Activated B cell treated with CpG ODN at 0.5 μM for 24 hours (primary cell): ENCODE results near the gene ZDHHC23. TPM values are rescaled to one million over a fixed set of nuclear protein-coding genes. Genes with fewer than 3 reads are reported as not detected.

Experiments
- ATAC-seq: fragments of 200-7000 bp; cut with Tn5 transposase; one replicate; pipeline ENCODE4 v1.10.0; 2021; ENCODE audit warnings: low read depth, mild to moderate bottlenecking, moderate library complexity
- CTCF ChIA-PET: fragments of 350-600 bp; sonication (Branson Sonifier 250); formaldehyde crosslinking; loops from one replicate; lab custom pipeline; 2021; ENCODE audit warnings: antibody characterized with exemption; lab: Charles Lee
- POLR2A ChIA-PET: fragments of 350-600 bp; sonication (Branson Sonifier 250); formaldehyde crosslinking; loops from one replicate; lab custom pipeline; 2021; ENCODE audit warnings: antibody characterized with exemption; lab: Charles Lee
- DNase-seq: peaks from one replicate; pipeline ENCODE4 v3.0.0; 2022
- H3K27ac Mint-ChIP-seq: one replicate; pipeline ENCODE4 v1.8.0; 2020; ENCODE audit warnings: mixed read lengths
- H3K27me3 Mint-ChIP-seq: one replicate; pipeline ENCODE4 v1.8.0; 2021; ENCODE audit warnings: mixed read lengths
- H3K36me3 Mint-ChIP-seq: one replicate; pipeline ENCODE4 v1.8.0; 2021; ENCODE audit warnings: low read depth, mixed read lengths
- H3K4me1 Mint-ChIP-seq: one replicate; pipeline ENCODE4 v1.8.0; 2021; ENCODE audit warnings: mixed read lengths
- H3K4me3 Mint-ChIP-seq: one replicate; pipeline ENCODE4 v1.8.0; 2020; ENCODE audit warnings: mild to moderate bottlenecking, mixed read lengths
- H3K9me3 Mint-ChIP-seq: one replicate; pipeline ENCODE4 v1.8.0; 2020; ENCODE audit warnings: mixed read lengths
- intact Hi-C: fragments of 100-400 bp; cut with micrococcal nuclease; formaldehyde crosslinking; loops from one replicate; pipeline ENCODE4 v1.15.1; 2024
- total RNA-seq: library from RNA; stranded (reverse); gene quantifications from 2 replicates; pipeline ENCODE4 v1.2.3, GENCODE V29; 2022
- TF ChIP-seq, protein P1 (sequence below): fragments of 200-600 bp; IDR thresholded peaks from one replicate; pipeline ENCODE4 v1.8.0; 2022; ENCODE audit warnings: antibody characterized with exemption, mild to moderate bottlenecking

ZDHHC23 gene
- total RNA-seq, 1 donor from 2014 or later = 27.4 TPM

DNA sequence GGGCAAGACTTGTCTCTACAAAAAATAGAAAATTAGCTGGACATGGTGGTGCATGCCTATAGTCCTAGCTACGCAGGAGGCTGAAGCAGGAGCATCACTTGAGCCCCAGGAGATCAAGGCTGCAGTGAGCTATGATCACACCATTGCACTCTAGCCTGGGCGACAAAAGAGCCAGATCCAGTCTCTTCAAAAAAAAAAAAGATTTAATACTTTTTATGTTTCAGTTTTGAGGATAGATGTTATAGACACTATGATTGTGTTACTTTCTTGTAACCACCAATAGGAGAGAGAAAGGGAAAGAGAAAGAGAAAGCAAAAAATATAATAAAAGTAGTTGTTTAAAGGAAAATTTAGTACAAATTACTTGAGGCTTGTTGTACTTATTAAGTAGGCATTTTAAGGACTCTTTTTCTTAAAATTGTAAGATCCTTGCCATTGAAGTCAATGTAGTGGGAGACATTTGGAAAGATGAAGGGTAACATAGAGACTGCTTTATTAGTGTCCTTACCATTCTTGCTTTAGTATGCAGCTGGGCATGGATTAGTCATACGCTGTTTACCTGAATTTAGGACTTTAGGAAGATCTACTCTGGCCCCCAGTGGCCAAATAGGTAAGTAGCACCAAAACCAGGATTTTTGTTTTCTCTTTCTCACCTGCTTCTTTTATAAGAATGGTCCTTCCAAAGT is 35.1 kb upstream of the ZDHHC23 start:
- ChIA-PET CTCF (interaction anchor here (0.6 to 4.2 kb wide), 17 partner anchors 26 to 420 kb away, joined by 3 to 38 read pairs (median 4); partner anchors contain the start of genes ATP6V1A and GRAMD1C), POLR2A (interaction anchor here (0.6 to 1.5 kb wide), 5 partner anchors 166 to 235 kb away, joined by 3 to 7 read pairs (median 3); partner anchors contain the start of gene ATP6V1A)
- Mint-ChIP-seq H3K36me3 (no peaks in the 10 kb centered on the region), H3K27me3 (no peaks in the 10 kb centered on the region), H3K4me3 (peak overlapping the region; percentile 42), H3K9me3 (no peaks in the 10 kb centered on the region), H3K4me1 (peaks cover 6% of the 10 kb centered on the region), H3K27ac (no peak overlapping the region)
- no peak for DNase-seq
- ATAC-seq = peak; percentile 97
- intact Hi-C loops = loop anchor here (1.0 to 2.0 kb wide), 5 partner anchors 68 to 418 kb away; partner anchors contain the start of gene GRAMD1C
- TF ChIP-seq, protein P1, sequence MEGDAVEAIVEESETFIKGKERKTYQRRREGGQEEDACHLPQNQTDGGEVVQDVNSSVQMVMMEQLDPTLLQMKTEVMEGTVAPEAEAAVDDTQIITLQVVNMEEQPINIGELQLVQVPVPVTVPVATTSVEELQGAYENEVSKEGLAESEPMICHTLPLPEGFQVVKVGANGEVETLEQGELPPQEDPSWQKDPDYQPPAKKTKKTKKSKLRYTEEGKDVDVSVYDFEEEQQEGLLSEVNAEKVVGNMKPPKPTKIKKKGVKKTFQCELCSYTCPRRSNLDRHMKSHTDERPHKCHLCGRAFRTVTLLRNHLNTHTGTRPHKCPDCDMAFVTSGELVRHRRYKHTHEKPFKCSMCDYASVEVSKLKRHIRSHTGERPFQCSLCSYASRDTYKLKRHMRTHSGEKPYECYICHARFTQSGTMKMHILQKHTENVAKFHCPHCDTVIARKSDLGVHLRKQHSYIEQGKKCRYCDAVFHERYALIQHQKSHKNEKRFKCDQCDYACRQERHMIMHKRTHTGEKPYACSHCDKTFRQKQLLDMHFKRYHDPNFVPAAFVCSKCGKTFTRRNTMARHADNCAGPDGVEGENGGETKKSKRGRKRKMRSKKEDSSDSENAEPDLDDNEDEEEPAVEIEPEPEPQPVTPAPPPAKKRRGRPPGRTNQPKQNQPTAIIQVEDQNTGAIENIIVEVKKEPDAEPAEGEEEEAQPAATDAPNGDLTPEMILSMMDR = no peak

DNA sequence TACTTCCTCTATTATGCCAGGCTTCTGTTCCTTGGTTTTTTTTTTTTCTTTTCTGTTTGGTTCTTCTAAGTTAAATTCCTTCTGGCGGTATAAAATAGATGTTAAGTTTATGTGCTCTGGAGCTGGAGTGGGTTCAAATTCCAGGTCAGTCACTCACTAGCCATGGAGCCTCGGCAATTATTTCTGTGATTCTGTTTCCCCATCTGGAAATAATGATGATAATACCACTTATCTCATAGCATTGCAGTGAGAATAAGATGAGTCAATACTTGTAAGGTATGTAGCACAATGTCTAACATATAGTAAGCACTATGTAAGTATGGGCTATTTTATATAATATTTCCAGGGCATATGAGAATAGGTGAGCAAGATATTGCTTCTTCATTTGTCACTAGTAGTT is 33.2 kb upstream of the ZDHHC23 start:
- intact Hi-C loops = no loop called here
- H3K4me1 Mint-ChIP-seq = peaks cover 6% of the 10 kb centered on the region
- no peak for DNase-seq
- H3K27ac Mint-ChIP-seq = no peak overlapping the region
- no peak for ATAC-seq
- no peaks in the 10 kb centered on the region for H3K9me3 Mint-ChIP-seq
- no peaks in the 10 kb centered on the region for H3K36me3 Mint-ChIP-seq
- ChIA-PET CTCF (interaction anchor here (0.5 to 4.2 kb wide), 6 partner anchors 71 to 446 kb away, joined by 3 to 38 read pairs (median 4); no protein-coding TSS in a partner anchor), POLR2A (no interaction called here)
- H3K4me3 Mint-ChIP-seq = no peak overlapping the region
- TF ChIP-seq, protein P1 = no peak
- no peaks in the 10 kb centered on the region for H3K27me3 Mint-ChIP-seq

DNA sequence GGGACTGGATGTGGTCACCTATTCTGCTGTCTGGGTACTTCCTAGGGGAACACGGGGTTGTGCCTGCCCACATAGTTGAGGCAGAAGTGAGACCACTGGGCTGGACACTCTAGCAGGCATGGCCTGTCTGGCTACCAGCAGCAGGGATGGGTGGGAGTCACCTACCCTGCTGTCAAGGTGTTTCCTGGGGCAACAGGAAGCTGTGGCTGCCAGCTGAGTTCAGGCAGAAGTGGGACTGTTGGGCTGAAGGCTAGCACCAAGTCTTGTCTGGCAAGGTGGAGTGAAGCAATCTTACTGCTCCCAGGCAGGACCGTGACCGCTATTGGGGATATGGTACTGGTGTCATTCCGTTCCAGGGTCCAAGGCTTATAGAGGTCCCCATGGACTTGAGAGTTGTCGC is 20.3 kb upstream of the ZDHHC23 start:
- no peak for ATAC-seq

DNA sequence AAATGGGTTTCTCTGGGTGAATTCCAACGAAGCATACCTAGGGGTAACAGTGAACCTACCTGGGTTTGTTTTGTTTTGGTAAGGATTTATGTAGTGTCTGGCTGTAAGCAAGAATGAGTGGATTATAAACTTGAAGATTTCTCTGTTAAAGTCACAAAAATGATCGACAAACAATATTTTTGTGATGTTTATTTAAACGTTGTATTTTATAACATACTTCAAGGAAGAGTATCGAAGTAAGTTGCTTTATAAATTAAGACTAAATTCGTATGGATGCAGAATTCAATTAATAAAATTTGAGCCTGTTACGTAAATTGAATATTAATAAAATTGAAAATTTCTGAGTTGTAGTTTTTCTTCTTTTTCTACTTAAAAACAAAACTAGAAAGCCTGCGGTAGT is 982 bp upstream of the ZDHHC23 start:
- Mint-ChIP-seq H3K4me1 (peaks cover 18% of the 10 kb centered on the region), H3K27ac (peak overlapping the region; percentile 84), H3K36me3 (peaks cover 4% of the 10 kb centered on the region), H3K27me3 (no peaks in the 10 kb centered on the region), H3K4me3 (peak overlapping the region; percentile 86), H3K9me3 (no peaks in the 10 kb centered on the region)
- ATAC-seq = no peak
- DNase-seq = no peak
- CTCF ChIA-PET = no interaction called here
- TF ChIP-seq, protein P1 = no peak
- POLR2A ChIA-PET = interaction anchor here (1.0 kb wide), 1 partner anchor 109 kb away, joined by 4 read pairs; the partner anchor contains the start of genes CCDC191 and QTRT2
- intact Hi-C loops = loop anchor here (1.0 kb wide), 1 partner anchor 251 kb away; the partner anchor contains the start of gene USF3

More for the DNA sequence above, 20.3 kb upstream of the ZDHHC23 start:
- DNase-seq = no peak
- CTCF ChIA-PET = interaction anchor here (1.5 kb wide), 1 partner anchor 191 kb away, joined by 4 read pairs; no protein-coding TSS in a partner anchor
- no peak overlapping the region for H3K4me3 Mint-ChIP-seq
- intact Hi-C loops = no loop called here
- H3K27me3 Mint-ChIP-seq = no peaks in the 10 kb centered on the region
- H3K9me3 Mint-ChIP-seq = peaks cover 14% of the 10 kb centered on the region
- TF ChIP-seq, protein P1 = no peak
- peaks cover 8% of the 10 kb centered on the region for H3K4me1 Mint-ChIP-seq
- H3K36me3 Mint-ChIP-seq = peaks cover 19% of the 10 kb centered on the region
- H3K27ac Mint-ChIP-seq = no peak overlapping the region
- POLR2A ChIA-PET = no interaction called here
